Measurements from ENCODE around the gene ECD. TPM values are rescaled to one million over a fixed set of nuclear protein-coding genes. Genes with fewer than 3 reads are reported as not detected.
"Not testable (repeated sequence)": the region's sequence is repeated elsewhere in the genome, so short reads cannot be mapped to it uniquely, and the experiment has no call there.

ECD gene
- polyA plus RNA-seq, 6 donors from 2014 or later = 25.5 to 32.3 (median 28.5) TPM

DNA sequence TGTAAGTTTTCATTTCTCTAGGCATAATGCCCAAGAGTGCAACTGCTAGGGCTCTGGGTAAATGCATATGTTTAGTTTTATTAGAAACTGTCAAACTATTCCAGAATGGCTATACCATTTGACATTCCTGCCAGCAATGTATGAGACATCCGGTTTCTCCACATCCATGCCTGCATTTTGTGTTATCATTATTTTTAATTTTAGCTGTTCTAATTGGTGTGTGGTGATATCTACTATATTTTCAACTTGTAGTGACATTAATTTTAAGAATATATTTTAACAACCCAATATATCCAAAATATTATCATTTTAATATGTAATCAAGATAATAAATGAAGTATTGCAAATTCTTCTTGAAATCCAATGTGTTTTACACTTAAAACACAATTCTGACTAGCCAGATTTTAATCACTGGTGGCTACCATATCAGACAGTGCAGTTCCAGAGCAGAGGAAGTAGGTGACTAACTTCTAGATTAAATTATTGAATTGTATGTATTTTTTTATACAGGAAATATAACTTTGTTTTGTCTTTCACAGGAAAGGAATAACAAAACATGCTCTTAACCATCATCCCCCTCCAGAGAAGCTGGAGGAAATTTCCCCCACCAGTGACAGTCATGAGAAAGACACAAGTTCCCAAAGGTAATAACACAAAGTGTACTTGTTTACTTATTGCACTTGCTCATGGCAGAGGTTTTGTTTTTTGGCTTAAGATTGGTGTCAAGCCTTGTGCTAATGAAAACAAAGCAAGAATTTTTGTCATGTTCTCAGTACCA, 6.5 kb upstream of the ECD start:
- no peak overlapping the region for H3K4me3 Mint-ChIP-seq
- no peak overlapping the region for H3K27ac Mint-ChIP-seq
- peaks cover 1 to 10% of the 10 kb centered on the region in 2 donors for H3K36me3 Mint-ChIP-seq
- H3K4me1 Mint-ChIP-seq = peaks cover 0 to 4% (median 0%) of the 10 kb centered on the region in 3 donors
- DNase-seq (no peak), ATAC-seq (ENCODE audit: low read depth in 2 of 2) (no peak)
- no peaks in the 10 kb centered on the region for H3K9me3 Mint-ChIP-seq
- no peaks in the 10 kb centered on the region for H3K27me3 Mint-ChIP-seq

DNA sequence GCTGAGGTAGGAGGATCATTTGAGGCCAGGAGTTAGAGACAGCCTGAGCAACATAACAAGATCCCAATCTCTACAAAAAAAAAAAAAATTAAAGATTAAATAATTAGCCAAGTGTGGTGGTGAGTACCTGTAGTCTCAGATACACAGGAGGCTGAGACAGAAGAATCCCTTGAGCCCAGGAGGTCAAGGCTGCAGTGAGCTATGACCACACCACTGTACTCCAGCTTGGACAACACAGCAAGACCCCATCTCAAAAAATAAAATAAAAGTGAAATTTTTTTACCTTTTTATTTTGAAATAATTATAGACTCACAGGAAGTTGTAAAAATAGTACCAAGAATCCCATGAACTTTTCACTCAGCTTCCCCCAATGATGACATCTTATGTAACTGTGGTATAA, 5.1 kb upstream of the ECD start:
- DNase-seq (no peak), ATAC-seq (ENCODE audit: low read depth in 2 of 2) (no peak)
- no peak overlapping the region for H3K4me3 Mint-ChIP-seq
- peaks cover 0 to 9% of the 10 kb centered on the region in 2 donors for H3K36me3 Mint-ChIP-seq
- no peaks in the 10 kb centered on the region for H3K27me3 Mint-ChIP-seq
- H3K9me3 Mint-ChIP-seq = no peaks in the 10 kb centered on the region
- H3K27ac Mint-ChIP-seq = peak overlapping the region in 1 of 6 donors; percentile 56
- H3K4me1 Mint-ChIP-seq = peaks cover 7 to 8% (median 8%) of the 10 kb centered on the region in 3 donors

DNA sequence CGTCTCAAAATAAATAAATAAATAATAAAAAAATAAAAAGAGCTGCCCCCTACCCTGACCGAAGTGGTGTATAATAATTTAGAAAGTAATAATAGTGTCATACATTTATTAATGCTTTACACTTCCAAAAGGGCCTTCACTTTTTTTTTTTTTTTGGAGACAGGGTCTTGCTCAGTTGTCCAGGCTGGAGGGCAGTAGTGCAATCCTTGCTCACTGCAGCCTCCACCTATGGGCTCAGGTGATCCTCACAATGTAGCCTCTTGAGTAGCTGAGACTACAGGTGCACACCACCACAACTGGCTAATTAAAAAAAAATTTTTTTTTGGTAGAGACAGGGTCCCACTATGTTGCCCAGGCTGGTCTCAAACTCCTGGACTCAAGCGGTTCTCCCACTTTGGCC, 1.5 kb upstream of the ECD start:
- H3K36me3 Mint-ChIP-seq = no peaks in the 10 kb centered on the region
- DNase-seq (no peak), ATAC-seq (ENCODE audit: low read depth in 2 of 2) (no peak)
- H3K27ac Mint-ChIP-seq = peak overlapping the region in 2 of 6 donors; percentile 44 to 65
- H3K27me3 Mint-ChIP-seq = no peaks in the 10 kb centered on the region
- peaks cover 30 to 38% (median 35%) of the 10 kb centered on the region in 3 donors for H3K4me1 Mint-ChIP-seq
- H3K9me3 Mint-ChIP-seq = no peaks in the 10 kb centered on the region
- H3K4me3 Mint-ChIP-seq = peak overlapping the region in 7 of 8 donors; percentile 12 to 100 (median 47)

GRCh38 chr10:73168465-73168803, 626 bp upstream of the ECD start:
- H3K9me3 Mint-ChIP-seq = no peaks in the 10 kb centered on the region
- H3K27me3 Mint-ChIP-seq = no peaks in the 10 kb centered on the region
- peak overlapping the region; percentile 86 to 100 (median 100) for H3K4me3 Mint-ChIP-seq
- peaks cover 30 to 39% (median 38%) of the 10 kb centered on the region in 3 donors for H3K4me1 Mint-ChIP-seq
- no peak for DNase-seq
- ATAC-seq (ENCODE audit: low read depth in 2 of 2) = peak; percentile 3 to 6
- H3K27ac Mint-ChIP-seq = peak overlapping the region in 5 of 6 donors; percentile 83 to 100 (median 97)
- no peaks in the 10 kb centered on the region for H3K36me3 Mint-ChIP-seq

GRCh38 chr10:73167458-73167782, 388 bp downstream of the ECD start:
- ATAC-seq (ENCODE audit: low read depth in 2 of 2) = no peak
- H3K4me1 Mint-ChIP-seq = peaks cover 35 to 45% (median 45%) of the 10 kb centered on the region in 3 donors
- peak overlapping the region; percentile 90 to 100 (median 100) for H3K4me3 Mint-ChIP-seq
- H3K27ac Mint-ChIP-seq = peak overlapping the region; percentile 97 to 100 (median 100)
- H3K9me3 Mint-ChIP-seq = no peaks in the 10 kb centered on the region
- no peak for DNase-seq
- H3K27me3 Mint-ChIP-seq = no peaks in the 10 kb centered on the region
- peaks cover 5 to 6% of the 10 kb centered on the region in 2 donors for H3K36me3 Mint-ChIP-seq

DNA sequence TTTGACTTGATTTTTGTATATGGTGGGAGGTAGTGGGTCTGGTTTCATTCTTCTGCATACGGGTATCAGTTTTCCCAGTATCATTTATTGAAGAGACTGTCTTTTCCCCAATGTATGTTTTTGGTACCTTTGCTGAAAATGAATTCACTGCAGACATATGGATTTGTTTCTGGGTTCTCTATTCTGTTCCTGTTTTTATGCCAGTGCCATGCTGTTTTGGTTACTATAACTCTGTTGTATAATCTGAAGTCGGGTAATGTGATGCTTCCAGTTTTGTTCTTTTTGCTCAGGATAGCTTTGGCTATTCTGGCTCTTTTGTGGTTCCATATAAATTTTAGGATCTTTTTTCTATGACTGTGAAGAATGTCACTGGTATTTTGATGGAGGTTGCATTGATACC, 836 bp downstream of the ECD start:
- Mint-ChIP-seq H3K27me3 (no peaks in the 10 kb centered on the region), H3K27ac (peak overlapping the region; percentile 97 to 100 (median 100)), H3K4me1 (peaks cover 39 to 50% (median 48%) of the 10 kb centered on the region in 3 donors), H3K9me3 (no peaks in the 10 kb centered on the region), H3K4me3 (peak overlapping the region; percentile 90 to 100 (median 100)), H3K36me3 (peaks cover 5 to 10% of the 10 kb centered on the region in 2 donors)
- DNase-seq (no peak), ATAC-seq (ENCODE audit: low read depth in 2 of 2) (no peak)

GRCh38 chr10:73163096-73163495, 4.7 kb downstream of the ECD start:
- no peaks in the 10 kb centered on the region for H3K27me3 Mint-ChIP-seq
- ATAC-seq (ENCODE audit: low read depth in 2 of 2) (no peak), DNase-seq (no peak)
- H3K9me3 Mint-ChIP-seq = no peaks in the 10 kb centered on the region
- H3K4me1 Mint-ChIP-seq = peaks cover 47 to 61% (median 57%) of the 10 kb centered on the region in 3 donors
- peak overlapping the region in 1 of 6 donors; percentile 37 for H3K27ac Mint-ChIP-seq
- peak overlapping the region in 2 of 8 donors; percentile 18 to 20 for H3K4me3 Mint-ChIP-seq
- peaks cover 8 to 14% of the 10 kb centered on the region in 2 donors for H3K36me3 Mint-ChIP-seq

GRCh38 chr10:73161662-73162061, 6.1 kb downstream of the ECD start:
- DNase-seq = no peak
- Mint-ChIP-seq H3K4me3 (peak overlapping the region in 1 of 8 donors; percentile 34), H3K9me3 (no peaks in the 10 kb centered on the region), H3K36me3 (peaks cover 10 to 14% of the 10 kb centered on the region in 2 donors), H3K27ac (peak overlapping the region in 1 of 6 donors; percentile 72), H3K4me1 (peaks cover 33 to 47% (median 44%) of the 10 kb centered on the region in 3 donors), H3K27me3 (no peaks in the 10 kb centered on the region)
- no peak for ATAC-seq (ENCODE audit: low read depth in 2 of 2)

- no peaks in the 10 kb centered on the region for H3K9me3 Mint-ChIP-seq
- H3K4me1 Mint-ChIP-seq = peaks cover 30 to 41% (median 39%) of the 10 kb centered on the region in 3 donors
- peaks cover 12 to 14% of the 10 kb centered on the region in 2 donors for H3K36me3 Mint-ChIP-seq
- no peaks in the 10 kb centered on the region for H3K27me3 Mint-ChIP-seq
- peak overlapping the region in 1 of 6 donors; percentile 10 for H3K27ac Mint-ChIP-seq
- DNase-seq = no peak
- ATAC-seq (ENCODE audit: low read depth in 2 of 2) = no peak
- H3K4me3 Mint-ChIP-seq = no peak overlapping the region
Measured at GRCh38 chr10:73161079-73161478, 6.7 kb downstream of the ECD start.

GRCh38 chr10:73159038-73159648, 8.7 kb downstream of the ECD start:
- Mint-ChIP-seq H3K36me3 (peaks cover 12 to 14% of the 10 kb centered on the region in 2 donors), H3K9me3 (no peaks in the 10 kb centered on the region), H3K27ac (peak overlapping the region in 3 of 6 donors; percentile 19 to 72 (median 32)), H3K4me3 (no peak overlapping the region), H3K4me1 (peaks cover 21 to 29% (median 28%) of the 10 kb centered on the region in 3 donors), H3K27me3 (no peaks in the 10 kb centered on the region)
- ATAC-seq (ENCODE audit: low read depth in 2 of 2) (peak; percentile 58 to 66), DNase-seq (peak; percentile 50)

DNA sequence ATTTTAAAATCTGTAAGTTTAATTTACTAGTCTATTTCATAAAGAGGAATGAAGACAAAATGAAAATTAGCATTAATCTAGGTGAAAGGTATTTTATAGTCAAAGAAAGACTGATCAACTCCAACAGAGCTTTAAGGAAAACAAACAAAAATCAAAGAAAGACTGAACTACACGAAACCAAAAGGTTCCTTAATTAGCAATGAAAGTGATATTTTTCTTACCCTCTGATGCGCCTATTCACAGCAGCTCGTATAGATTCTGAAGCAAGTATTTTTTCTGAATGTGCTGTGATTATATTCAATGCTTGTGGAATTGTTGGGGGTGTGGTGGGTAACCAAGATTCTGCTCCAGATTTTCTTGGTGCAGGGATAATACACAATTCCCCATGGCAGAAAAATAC, 11.8 kb downstream of the ECD start:
- no peak for DNase-seq
- Mint-ChIP-seq H3K4me1 (peaks cover 6 to 8% (median 7%) of the 10 kb centered on the region in 3 donors), H3K4me3 (no peak overlapping the region), H3K9me3 (no peaks in the 10 kb centered on the region), H3K36me3 (peaks cover 0 to 22% of the 10 kb centered on the region in 2 donors), H3K27ac (no peak overlapping the region), H3K27me3 (no peaks in the 10 kb centered on the region)
- ATAC-seq (ENCODE audit: low read depth in 2 of 2) = no peak

DNA sequence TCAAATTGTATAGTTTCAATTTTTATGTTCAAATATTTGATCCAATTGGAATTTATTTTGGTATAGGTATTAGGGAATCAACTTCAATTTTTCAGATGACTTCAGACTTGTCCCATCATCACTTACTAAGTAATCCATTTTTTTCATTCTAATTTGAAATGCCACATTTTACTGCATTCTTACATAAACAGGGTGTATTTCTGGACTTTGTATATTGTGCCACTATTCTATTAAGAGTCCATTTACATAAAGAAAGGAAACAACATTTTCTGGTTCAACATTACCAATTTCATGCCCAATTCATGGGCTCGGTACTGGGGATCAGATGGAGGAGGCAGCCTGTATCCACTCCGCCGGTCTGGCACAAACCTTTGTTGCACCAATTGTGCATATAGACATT, 15.8 kb downstream of the ECD start:
- no peak overlapping the region for H3K27ac Mint-ChIP-seq
- no peak overlapping the region for H3K4me3 Mint-ChIP-seq
- no peak for ATAC-seq (ENCODE audit: low read depth in 2 of 2)
- peaks cover 0 to 34% of the 10 kb centered on the region in 2 donors for H3K36me3 Mint-ChIP-seq
- H3K4me1 Mint-ChIP-seq = no peaks in the 10 kb centered on the region
- no peaks in the 10 kb centered on the region for H3K27me3 Mint-ChIP-seq
- H3K9me3 Mint-ChIP-seq = no peaks in the 10 kb centered on the region
- DNase-seq = no peak

- not testable (repeated sequence) for H3K27me3 Mint-ChIP-seq; H3K4me3 Mint-ChIP-seq; H3K9me3 Mint-ChIP-seq; ATAC-seq (ENCODE audit: low read depth in 2 of 2); DNase-seq; H3K4me1 Mint-ChIP-seq; H3K27ac Mint-ChIP-seq
- peaks cover 0 to 31% of the 10 kb centered on the region in 2 donors for H3K36me3 Mint-ChIP-seq
Measured at GRCh38 chr10:73150633-73151413, 17.0 kb downstream of the ECD start.
